HG02798 (cell line): ENCODE data around the gene KRT6A.

ENCODE experiments used
- ATAC-seq: cut with Tn5 transposase; IDR thresholded peaks from one replicate; pipeline ENCODE4 v1.9.1; 2021; ENCODE audit warnings: mild to moderate bottlenecking; ENCODE audit not compliant: unreplicated experiment, poor library complexity

Gene KRT6A

DNA sequence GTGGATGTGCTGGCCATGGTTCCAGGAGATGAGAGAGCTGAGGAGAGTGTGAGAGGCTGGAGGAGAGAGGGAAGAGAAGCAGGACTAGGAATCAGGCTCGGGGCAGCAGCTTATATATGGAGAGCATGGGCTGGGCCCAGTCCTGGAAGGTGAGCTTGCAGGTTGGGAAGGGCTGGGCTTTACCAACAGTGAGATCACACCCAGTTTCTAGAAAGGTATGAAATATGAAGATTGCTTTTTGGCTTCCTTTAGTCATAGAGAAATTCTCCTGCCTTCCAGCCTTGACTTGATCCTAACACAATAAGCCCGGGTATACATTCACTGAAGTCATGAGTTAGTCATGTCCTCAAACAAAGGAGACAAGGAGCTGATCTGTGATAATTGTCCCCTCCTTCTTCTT, at the start of gene KRT6A:
KRT6A (minus strand) TSS at position 86 of the 400 bp plus-strand sequence; CDS start at position 17, 69 bp downstream.
- ATAC-seq: no peak

DNA sequence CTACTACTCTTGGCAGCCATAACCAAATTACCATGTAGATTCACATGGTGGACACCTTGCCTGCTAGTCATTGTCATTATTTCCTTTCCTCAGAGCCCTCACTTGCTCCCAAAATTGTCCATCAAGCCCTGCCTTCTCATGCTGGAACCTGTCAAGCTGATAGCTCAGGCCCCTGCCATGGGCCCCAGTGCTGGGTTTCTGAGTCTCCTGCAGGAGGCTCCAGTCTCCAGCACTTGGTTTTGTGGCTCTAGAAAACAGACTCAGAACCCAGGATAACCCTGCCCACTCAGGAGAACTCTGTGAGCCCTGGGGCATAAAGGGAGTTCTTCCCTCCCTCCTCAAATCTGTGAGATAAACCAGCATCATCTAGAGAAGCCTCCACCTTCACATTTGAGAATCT, 49.1 kb upstream of the KRT6A start:
- ATAC-seq: no peak

GRCh38 chr12:52541709-52542108, 48.7 kb upstream of the KRT6A start:
- no peak for ATAC-seq

- no peak for ATAC-seq
These were observed 47.5 kb upstream of the KRT6A start for GRCh38 chr12:52540531-52540930.

DNA sequence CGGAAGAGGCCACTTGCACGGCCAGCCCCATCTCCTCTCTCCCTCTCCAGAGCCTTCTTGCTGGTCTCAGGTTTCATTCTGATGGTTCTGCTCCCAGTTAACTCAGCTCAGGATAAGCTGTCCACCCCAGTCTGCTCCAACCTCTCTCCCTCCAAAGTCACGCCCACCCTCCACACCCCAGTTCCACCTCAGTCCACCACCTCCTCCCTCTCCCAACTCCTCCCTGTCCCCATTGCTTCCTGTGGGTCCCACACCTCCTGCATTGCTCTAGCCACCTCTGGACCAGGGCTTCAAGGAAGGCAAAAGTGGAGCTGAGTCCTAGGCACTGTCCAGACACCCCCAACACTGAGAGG, 46.7 kb upstream of the KRT6A start:
- ATAC-seq: no peak

DNA sequence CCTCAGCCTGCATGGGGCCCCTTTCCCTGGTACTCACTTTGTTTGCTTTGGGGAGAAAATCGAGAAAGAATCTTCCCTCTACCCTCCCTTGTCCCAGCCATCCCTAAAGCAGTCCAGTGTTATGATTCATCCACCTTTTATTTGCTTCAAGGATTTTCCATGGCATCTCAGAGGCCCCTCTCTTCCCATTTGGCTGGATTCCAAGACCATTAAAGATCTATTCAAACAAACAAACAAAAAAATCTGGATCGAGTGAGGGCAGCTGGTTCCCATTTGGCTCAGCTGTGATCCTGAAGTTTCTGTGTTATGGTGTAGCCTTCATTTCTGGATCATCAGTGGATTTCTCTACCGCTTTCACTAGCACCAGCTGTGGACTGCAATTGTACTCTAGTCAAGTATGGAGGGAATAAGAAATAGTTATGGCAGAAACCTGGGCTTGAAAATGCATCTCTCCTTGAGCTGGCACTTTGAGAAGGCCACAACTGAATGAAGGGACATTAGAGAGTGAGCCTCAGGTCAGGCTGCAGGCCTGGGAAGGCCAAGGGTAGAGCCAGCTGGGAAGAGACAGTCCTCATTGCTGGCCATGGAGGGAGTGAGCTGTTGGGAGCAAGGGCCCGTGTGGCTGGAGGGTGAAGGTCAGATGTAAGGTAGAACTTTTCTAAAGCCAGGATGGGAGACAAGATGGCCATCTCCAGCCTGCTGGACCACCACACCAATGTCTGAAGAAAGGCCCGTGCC, 46.2 kb upstream of the KRT6A start:
- no peak for ATAC-seq

- ATAC-seq: no peak
These were observed 44.0 kb upstream of the KRT6A start for GRCh38 chr12:52537101-52537500.

DNA sequence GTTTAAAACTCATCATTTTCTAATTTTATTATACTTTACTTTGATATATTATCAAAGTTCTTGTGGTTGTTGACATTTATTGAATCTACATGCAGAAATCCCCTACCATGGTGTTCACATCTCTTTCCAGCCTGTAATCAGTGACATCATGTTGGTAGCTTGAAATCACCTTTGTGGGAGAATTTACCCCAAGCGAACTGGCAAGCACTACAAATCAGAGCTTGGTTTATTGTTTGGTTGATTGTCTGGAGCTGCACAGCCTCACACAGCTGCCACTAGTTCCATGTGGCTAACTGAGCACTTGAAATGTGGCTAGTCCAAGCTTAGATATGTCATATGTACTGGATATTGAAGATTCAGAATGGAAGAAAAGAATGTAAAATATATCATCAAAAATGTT, 42.5 kb upstream of the KRT6A start:
- ATAC-seq: no peak

- ATAC-seq: no peak
These were observed 41.4 kb upstream of the KRT6A start for GRCh38 chr12:52534482-52534881.

DNA sequence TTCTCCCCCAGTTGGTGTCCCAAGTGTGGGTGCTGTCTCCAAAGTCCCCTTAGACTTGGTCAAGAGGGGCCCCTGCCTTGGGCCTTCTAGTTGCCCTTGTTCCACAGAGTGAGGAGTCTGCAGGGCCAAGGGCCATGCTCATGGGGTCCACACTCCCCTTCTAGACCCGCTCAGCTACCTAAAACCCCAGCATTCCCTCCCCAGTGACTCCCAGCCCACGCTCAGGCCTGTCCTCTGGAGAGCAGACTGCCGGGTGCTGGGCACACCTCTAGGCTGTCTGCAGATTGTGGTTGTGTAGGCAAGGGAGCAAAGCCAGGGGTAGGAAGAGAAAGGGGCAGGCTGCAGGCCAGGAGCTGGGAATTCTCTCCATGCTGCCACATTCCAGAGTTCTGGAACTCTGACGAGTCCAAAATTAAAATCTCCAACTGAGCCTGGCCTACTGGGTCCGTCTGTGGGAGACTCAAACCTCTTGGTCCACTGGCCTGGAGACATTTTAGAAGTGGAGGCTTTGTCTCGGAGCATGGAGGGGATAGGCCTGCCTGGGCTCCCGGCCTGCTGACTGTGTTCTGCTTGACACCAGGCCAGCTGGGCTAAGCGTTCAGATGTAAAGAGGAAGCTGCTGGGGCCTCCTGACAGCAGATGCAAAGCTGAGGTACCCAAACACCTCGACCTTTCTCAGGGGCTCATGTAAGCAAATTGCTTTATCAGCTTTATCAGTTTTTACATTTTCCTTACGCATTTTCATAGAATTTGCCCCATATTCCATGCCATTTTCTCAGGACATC, 40.8 kb upstream of the KRT6A start:
- no peak for ATAC-seq

DNA sequence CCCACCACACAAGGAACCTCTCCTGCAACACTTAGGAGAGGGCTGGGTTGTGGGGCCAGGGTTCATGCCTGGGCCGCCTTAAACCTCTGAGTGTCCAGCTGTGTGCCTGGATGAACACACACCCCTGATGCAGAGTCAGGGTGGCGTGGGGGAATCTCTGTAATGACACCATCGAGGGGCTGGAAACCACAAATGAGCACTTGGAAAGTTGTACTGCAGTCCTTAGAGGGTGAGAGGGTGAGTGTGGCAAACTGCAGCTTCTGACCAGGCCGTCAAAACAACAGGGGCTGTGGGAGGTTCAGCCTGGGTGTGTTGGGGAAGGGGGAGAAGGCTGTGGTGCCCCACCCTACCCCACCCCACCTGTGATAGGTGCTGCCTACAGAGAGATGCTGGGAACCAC, 39.6 kb upstream of the KRT6A start:
- no peak for ATAC-seq

DNA sequence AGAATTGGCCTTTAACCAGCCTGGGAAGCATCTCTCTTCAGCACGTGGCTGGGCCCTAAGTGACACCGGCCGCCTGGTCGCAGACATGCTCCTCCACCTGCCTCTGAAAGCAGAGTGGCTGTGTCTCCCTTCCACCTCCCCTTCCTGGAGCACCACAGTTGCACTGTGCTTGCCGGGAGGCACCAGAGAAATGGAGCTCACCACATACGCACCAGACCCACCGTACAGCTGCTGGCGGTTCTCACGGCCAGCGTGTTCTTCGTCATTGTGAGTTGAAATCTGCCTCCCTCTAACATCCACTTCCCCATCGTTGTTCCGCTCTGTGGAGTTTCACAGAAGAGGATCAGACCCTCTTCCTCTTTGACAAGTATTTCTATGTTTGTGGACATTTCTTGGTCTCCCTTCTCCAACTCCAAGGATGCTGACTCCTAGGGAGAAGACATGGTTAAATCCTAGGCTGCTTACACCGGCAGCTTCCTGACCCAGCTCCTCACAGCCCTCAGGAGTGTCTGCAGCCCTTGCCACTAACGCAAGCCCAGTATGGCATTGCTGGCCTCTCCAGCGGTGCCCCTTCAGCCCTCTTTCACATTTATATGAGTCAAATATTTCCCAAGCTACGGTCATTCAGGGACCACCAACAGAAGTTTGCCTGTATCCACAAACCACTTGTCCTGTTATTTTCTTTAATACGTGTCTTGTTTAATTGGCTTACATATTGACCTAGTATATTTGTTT, 38.7 kb upstream of the KRT6A start:
- no peak for ATAC-seq

- no peak for ATAC-seq
These were observed 37.8 kb upstream of the KRT6A start for GRCh38 chr12:52530905-52531304.

GRCh38 chr12:52530366-52530765, 37.3 kb upstream of the KRT6A start:
- ATAC-seq: no peak

- no peak for ATAC-seq
These were observed 36.8 kb upstream of the KRT6A start for GRCh38 chr12:52529846-52530245.

GRCh38 chr12:52529417-52529816, 36.4 kb upstream of the KRT6A start:
- ATAC-seq: no peak

DNA sequence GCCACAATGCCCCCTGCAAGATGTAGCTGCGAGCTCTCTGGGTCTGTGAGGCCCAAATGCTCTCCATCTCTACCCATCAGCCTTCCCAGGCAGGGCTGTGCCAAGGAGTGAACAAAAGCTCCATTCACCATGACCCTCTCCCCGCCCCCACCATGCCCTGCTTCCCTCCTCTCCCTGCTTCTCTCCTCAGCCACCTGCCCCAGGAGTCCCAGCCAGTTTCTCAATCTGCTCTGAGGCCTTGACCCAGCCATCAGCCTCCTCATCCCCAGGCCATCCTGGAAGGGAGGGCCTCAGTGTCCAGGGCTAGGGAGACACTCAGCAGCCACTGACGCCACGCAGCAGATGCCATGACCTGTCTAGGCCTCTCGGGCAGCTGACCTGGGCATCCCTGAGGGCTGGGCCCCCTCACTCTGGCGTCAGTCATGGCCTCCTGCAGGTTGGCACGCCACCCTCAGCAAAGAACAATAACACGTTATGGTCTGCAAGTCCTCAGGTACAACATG, 35.6 kb upstream of the KRT6A start:
- ATAC-seq: no peak

DNA sequence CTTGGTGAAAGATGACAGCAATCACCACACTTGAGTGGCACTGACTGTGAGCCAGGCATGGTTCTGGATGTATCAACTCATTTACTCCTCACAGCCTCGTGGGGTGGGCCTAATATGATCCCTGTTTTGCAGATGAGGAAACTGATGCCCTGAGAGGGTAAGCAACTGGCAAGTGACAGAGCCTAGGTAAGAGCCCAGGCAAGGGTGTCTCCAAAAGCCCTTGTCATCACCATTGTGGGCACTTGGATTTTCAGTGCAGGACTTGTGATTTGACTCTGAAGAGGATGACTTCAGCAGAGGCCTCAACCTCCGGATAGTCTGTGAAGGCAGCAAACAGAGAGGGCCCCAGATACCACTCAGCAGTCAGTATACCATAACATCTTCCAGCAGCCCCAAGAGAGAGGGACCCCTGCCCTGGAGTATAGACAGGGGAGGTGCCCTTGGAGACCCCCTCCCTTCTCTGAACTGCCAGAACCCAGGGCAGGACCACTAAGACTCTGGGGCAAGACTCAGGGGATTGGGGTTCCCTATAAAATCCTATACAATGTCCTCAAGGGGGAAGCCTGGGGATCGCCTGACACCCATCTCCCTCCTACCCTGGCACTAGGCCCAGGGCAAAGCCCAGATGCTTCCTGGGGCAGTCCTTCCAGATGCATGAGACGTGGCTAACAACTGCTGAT, 34.2 kb upstream of the KRT6A start:
- ATAC-seq: no peak

- ATAC-seq: no peak
These were observed 33.5 kb upstream of the KRT6A start for GRCh38 chr12:52526511-52526951.
